CD4-positive, alpha-beta memory T cell (primary cell): Measurements from ENCODE around the gene C10orf95. TPM values are rescaled to one million over a fixed set of nuclear protein-coding genes. Genes with fewer than 3 reads are reported as not detected.

Experiments used
- CTCF ChIA-PET: fragments of 350-600 bp; sonication (Branson Sonifier 250); formaldehyde crosslinking; loops from one replicate; lab custom pipeline; 2021; ENCODE audit warnings: inconsistent platforms; ENCODE audit not compliant: partially characterized antibody; lab: Charles Lee
- POLR2A ChIA-PET: fragments of 350-600 bp; sonication (Branson Sonifier 250); formaldehyde crosslinking; loops from one replicate; lab custom pipeline; 2021; ENCODE audit not compliant: partially characterized antibody; lab: Charles Lee
- DNase-seq, 5 donors: peaks; one replicate each; pipeline versions ENCODE4 v3.0.0 to v3.0.0-alpha.2; 2020 to 2022; ENCODE audit warnings: mixed read lengths in 1 of 5
- H3K27ac ChIP-seq: one replicate; pipeline ENCODE4 v1.7.0; 2013; ENCODE audit warnings: low read depth, low read length
- H3K27me3 ChIP-seq: 2 replicates; pipeline ENCODE4 v1.7.0; 2013; ENCODE audit warnings: mild to moderate bottlenecking, low read length, moderate library complexity; ENCODE audit not compliant: insufficient read depth
- H3K36me3 ChIP-seq: 2 replicates; pipeline ENCODE4 v1.7.0; 2013; ENCODE audit warnings: mild to moderate bottlenecking, low read length, moderate library complexity; ENCODE audit not compliant: insufficient read depth
- H3K4me1 ChIP-seq: 2 replicates; pipeline ENCODE4 v1.7.0; 2013; ENCODE audit warnings: mild to moderate bottlenecking, low read length, moderate library complexity; ENCODE audit not compliant: insufficient read depth
- H3K4me3 ChIP-seq, 2 donors: one replicate each; pipeline ENCODE4 v1.7.0; 2013; ENCODE audit warnings: low read length in 2 of 2, mild to moderate bottlenecking in 1 of 2
- H3K9me3 ChIP-seq, 2 donors: one replicate each; pipeline ENCODE4 v1.7.0; 2013; ENCODE audit warnings: low read length in 2 of 2, control low read depth in 1 of 2; ENCODE audit not compliant: control insufficient read depth in 1 of 2
- H3K27ac Mint-ChIP-seq, 7 donors: one replicate each; pipeline ENCODE4 v1.8.0; 2020 to 2021; ENCODE audit warnings: mixed read lengths in 7 of 7, mild to moderate bottlenecking in 6 of 7, inconsistent platforms in 3 of 7, moderate library complexity in 3 of 7
- H3K27me3 Mint-ChIP-seq, 2 donors: one replicate each; pipeline ENCODE4 v1.8.0; 2020 to 2021; ENCODE audit warnings: mixed read lengths in 2 of 2
- H3K36me3 Mint-ChIP-seq, 2 donors: one replicate each; pipeline ENCODE4 v1.8.0; 2020 to 2021; ENCODE audit warnings: mixed read lengths in 2 of 2, inconsistent platforms in 1 of 2, mild to moderate bottlenecking in 1 of 2
- H3K4me1 Mint-ChIP-seq, 4 donors: one replicate each; pipeline ENCODE4 v1.8.0; 2020 to 2021; ENCODE audit warnings: mixed read lengths in 4 of 4, mild to moderate bottlenecking in 1 of 4
- H3K4me3 Mint-ChIP-seq, 8 donors: one replicate each; pipeline ENCODE4 v1.8.0; 2020 to 2021; ENCODE audit warnings: mixed read lengths in 8 of 8, mild to moderate bottlenecking in 7 of 8, moderate library complexity in 6 of 8, inconsistent platforms in 3 of 8
- H3K9me3 Mint-ChIP-seq, 8 donors: one replicate each; pipeline ENCODE4 v1.8.0; 2020 to 2021; ENCODE audit warnings: mixed read lengths in 8 of 8, mild to moderate bottlenecking in 5 of 8, inconsistent platforms in 3 of 8, moderate library complexity in 1 of 8
- intact Hi-C: fragments of 100-400 bp; cut with micrococcal nuclease; formaldehyde crosslinking; loops from one replicate; pipeline ENCODE4 v1.15.1; 2023
- polyA plus RNA-seq, 2 donors: library from polyadenylated mRNA; unstranded; fragments of 300-500 nt; fragmentation: Illumina TruSeq; gene quantifications; one replicate each; pipeline ENCODE4 v1.2.3, GENCODE V29; 2021
- total RNA-seq, 2 experiments: library from RNA; stranded (reverse); gene quantifications; one replicate each; pipeline ENCODE4 v1.2.3, GENCODE V29; 2021

The C10orf95 gene
- total and polyA plus RNA-seq, 4 experiments from 2014 or later, result 0.41 to 1.6 (median 0.65) TPM

DNA sequence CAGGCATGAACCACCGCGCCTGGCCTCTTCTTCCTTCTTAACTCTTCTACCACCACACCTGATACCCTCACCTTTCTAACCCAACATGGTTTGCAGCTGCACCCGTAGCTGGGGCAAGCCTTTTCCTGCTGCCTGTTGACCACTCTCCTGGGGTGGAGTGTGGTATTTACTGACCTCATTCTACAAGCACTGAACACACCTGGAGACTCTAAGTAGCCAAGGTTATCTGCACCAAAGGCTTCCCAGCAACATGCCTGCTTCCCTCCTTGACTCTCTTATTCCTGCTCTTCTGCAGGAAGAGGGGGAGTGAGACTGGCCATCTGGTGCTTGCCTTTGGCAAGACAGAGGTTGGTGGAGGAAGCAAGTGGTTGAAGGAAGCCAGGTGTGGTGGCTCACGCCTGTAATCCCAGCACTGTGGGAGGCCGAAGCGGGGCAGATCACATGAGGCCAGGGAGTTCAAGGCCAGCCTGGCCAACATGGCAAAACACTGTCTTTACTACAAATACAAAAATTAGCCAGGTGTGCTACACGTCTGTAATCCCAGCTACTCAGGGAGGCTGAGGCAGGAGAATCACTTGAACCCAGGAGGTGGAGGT is 41.1 kb upstream of the C10orf95 start:
- H3K36me3 Mint-ChIP-seq, result peaks cover 7 to 41% of the 10 kb centered on the region in 2 donors
- no peaks in the 10 kb centered on the region for H3K9me3 Mint-ChIP-seq
- peaks cover 13 to 27% (median 17%) of the 10 kb centered on the region in 4 donors for H3K4me1 Mint-ChIP-seq
- Histone ChIP-seq H3K4me3 (no peak overlapping the region), H3K36me3 (peaks cover 27% of the 10 kb centered on the region), H3K27ac (no peak overlapping the region), H3K27me3 (no peaks in the 10 kb centered on the region), H3K4me1 (no peaks in the 10 kb centered on the region), H3K9me3 (no peaks in the 10 kb centered on the region)
- no peak for DNase-seq
- CTCF ChIA-PET, result interaction anchor here (0.7 kb wide), 1 partner anchor 93 kb away, joined by 3 read pairs; no protein-coding TSS in a partner anchor
- H3K4me3 Mint-ChIP-seq, result peak overlapping the region in 1 of 8 donors; percentile 15
- H3K27me3 Mint-ChIP-seq, result no peaks in the 10 kb centered on the region
- POLR2A ChIA-PET, result no interaction called here
- intact Hi-C loops, result no loop called here
- peak overlapping the region in 5 of 7 donors; percentile 52 to 84 (median 69) for H3K27ac Mint-ChIP-seq

DNA sequence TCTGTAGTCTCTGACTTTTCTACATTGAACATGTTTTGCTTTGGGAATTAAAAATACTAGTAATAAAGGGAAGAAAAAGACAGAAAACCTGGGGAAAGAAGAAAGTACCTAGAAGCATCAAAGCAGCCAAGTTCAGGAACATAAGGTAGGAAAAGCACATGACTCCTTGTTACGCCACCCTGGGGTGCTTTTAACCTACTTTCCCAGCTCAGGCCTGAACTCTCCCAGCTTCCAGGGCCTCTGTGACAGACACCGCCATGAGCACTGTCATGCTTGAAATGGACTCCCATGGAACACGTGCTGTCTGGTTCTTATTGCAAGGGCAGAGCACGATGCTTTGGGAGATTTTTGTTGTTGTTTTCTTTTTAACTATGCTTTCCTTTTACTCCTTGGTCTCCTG is 39.8 kb upstream of the C10orf95 start:
- DNase-seq, result no peak
- H3K27me3 ChIP-seq, result no peaks in the 10 kb centered on the region
- no peak overlapping the region for H3K4me3 ChIP-seq
- H3K27me3 Mint-ChIP-seq, result no peaks in the 10 kb centered on the region
- POLR2A ChIA-PET, result interaction anchor here (0.6 to 1.5 kb wide), 2 partner anchors 11 to 97 kb away, joined by 3 to 4 read pairs; partner anchors contain the start of gene ACTR1A
- H3K36me3 Mint-ChIP-seq, result peaks cover 7 to 45% of the 10 kb centered on the region in 2 donors
- peaks cover 38% of the 10 kb centered on the region for H3K36me3 ChIP-seq
- intact Hi-C loops, result no loop called here
- H3K4me3 Mint-ChIP-seq, result no peak overlapping the region
- H3K9me3 Mint-ChIP-seq, result no peaks in the 10 kb centered on the region
- H3K27ac Mint-ChIP-seq, result peak overlapping the region in 2 of 7 donors; percentile 31 to 48
- no peak overlapping the region for H3K27ac ChIP-seq
- no peaks in the 10 kb centered on the region for H3K4me1 ChIP-seq
- peaks cover 10 to 24% (median 13%) of the 10 kb centered on the region in 4 donors for H3K4me1 Mint-ChIP-seq
- H3K9me3 ChIP-seq, result no peaks in the 10 kb centered on the region
- CTCF ChIA-PET, result no interaction called here

DNA sequence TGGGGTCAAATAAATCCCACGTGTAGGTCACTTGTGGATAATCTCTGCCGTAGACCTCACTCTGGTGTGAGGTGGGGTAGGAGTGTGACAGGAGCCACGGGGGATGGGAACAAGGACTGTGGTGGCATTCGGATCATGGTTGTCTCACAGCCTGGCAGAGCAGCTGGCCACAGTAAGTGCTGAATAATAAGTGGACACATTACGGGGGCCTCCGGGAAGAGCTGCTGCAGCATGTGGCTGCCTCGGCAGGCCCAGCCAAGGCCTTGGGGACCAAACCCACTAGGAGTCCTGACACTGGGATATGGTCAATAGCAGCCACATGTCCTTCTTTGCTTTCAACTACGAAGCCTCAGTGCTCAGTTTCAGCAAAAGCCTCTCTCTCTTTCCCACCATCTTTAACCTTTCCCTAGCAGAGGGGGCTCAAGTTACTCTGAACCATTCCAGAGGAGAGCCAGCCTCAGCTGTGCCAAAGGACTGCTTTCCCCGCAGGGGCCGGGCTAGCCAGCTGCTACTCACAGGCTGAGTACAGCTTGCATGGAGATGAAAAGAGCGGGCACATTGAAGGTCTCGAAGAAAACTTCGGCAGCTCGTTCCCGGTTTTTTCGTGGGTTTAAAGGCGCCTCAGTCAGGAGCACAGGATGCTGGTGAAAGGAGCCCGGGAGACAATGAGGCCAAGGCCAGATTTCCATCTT is 33.9 kb upstream of the C10orf95 start:
- H3K4me3 ChIP-seq, result no peak overlapping the region
- POLR2A ChIA-PET, result no interaction called here
- peaks cover 87% of the 10 kb centered on the region for H3K36me3 ChIP-seq
- Mint-ChIP-seq H3K27ac (no peak overlapping the region), H3K4me1 (no peaks in the 10 kb centered on the region), H3K9me3 (no peaks in the 10 kb centered on the region), H3K4me3 (no peak overlapping the region), H3K27me3 (no peaks in the 10 kb centered on the region), H3K36me3 (peaks cover 47 to 78% of the 10 kb centered on the region in 2 donors)
- no peak overlapping the region for H3K27ac ChIP-seq
- intact Hi-C loops, result no loop called here
- no peak for DNase-seq
- no peaks in the 10 kb centered on the region for H3K9me3 ChIP-seq
- CTCF ChIA-PET, result no interaction called here
- H3K27me3 ChIP-seq, result no peaks in the 10 kb centered on the region
- H3K4me1 ChIP-seq, result no peaks in the 10 kb centered on the region

DNA sequence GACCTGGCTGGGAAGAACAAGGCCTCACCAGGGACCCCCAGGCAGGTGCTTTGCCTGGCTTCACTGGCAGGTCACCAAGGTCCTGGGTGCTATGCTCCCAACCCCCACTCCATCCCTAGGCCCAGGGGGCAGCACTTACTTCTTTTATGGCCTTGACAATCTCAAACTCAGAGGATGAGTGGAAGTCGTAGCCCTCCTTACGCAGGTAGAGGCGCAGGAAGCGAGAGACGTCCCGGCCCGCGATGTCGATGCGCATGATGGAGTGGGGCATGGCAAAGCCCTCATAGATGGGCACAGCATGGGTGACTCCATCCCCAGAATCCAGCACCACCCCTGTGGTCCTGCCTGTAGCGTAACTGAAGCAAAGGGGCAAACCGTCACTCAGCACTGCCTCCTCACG is 32.7 kb upstream of the C10orf95 start:
- H3K4me1 ChIP-seq, result peaks cover 2% of the 10 kb centered on the region
- H3K27ac ChIP-seq, result no peak overlapping the region
- H3K4me1 Mint-ChIP-seq, result peaks cover under 1 to 2% (median 1%) of the 10 kb centered on the region in 4 donors
- peaks cover 88% of the 10 kb centered on the region for H3K36me3 ChIP-seq
- no peaks in the 10 kb centered on the region for H3K27me3 Mint-ChIP-seq
- ChIA-PET POLR2A (interaction anchor here (1.5 kb wide), 1 partner anchor 10 kb away, joined by 4 read pairs; no protein-coding TSS in a partner anchor), CTCF (interaction anchor here (1.1 kb wide), 1 partner anchor 15 kb away, joined by 3 read pairs; no protein-coding TSS in a partner anchor)
- no peaks in the 10 kb centered on the region for H3K27me3 ChIP-seq
- intact Hi-C loops, result no loop called here
- H3K9me3 Mint-ChIP-seq, result no peaks in the 10 kb centered on the region
- peaks cover 46 to 77% of the 10 kb centered on the region in 2 donors for H3K36me3 Mint-ChIP-seq
- H3K4me3 Mint-ChIP-seq, result no peak overlapping the region
- H3K9me3 ChIP-seq, result no peaks in the 10 kb centered on the region
- H3K27ac Mint-ChIP-seq, result no peak overlapping the region
- no peak for DNase-seq
- H3K4me3 ChIP-seq, result no peak overlapping the region

DNA sequence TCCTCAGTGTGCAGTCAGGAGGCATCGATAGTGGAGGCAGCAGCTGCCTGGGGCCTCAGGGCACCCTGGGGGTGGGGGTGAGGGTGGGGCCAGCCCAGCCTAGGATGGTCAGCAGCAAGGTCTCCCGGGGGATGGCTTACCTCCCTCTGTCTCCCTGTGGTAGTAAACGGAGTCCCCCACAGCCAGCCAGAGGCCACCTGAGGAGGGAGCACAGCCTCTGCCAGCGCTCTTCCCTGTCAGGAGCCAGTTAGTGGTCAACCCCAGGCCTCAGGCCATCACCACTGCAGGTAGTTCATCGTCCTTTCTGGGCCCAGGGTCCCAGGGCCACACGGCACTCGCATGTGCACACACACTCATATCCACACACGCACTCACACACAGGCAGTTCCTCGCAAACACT is 29.1 kb upstream of the C10orf95 start:
- Mint-ChIP-seq H3K36me3 (peaks cover 32 to 58% of the 10 kb centered on the region in 2 donors), H3K4me1 (peaks cover 4 to 6% (median 5%) of the 10 kb centered on the region in 4 donors), H3K27me3 (no peaks in the 10 kb centered on the region), H3K27ac (peak overlapping the region in 2 of 7 donors; percentile 30 to 35), H3K9me3 (no peaks in the 10 kb centered on the region), H3K4me3 (no peak overlapping the region)
- CTCF ChIA-PET, result interaction anchor here (0.9 to 5.3 kb wide), 10 partner anchors 19 to 254 kb away, joined by 3 to 48 read pairs (median 18); partner anchors contain the start of genes CUEDC2, ELOVL3 and NFKB2
- intact Hi-C loops, result no loop called here
- no peak overlapping the region for H3K27ac ChIP-seq
- DNase-seq, result no peak
- POLR2A ChIA-PET, result interaction anchor here (1.3 to 2.7 kb wide), 4 partner anchors 30 to 250 kb away, joined by 4 to 16 read pairs (median 10); partner anchors contain the start of genes C10orf95 and FBXL15
- no peaks in the 10 kb centered on the region for H3K9me3 ChIP-seq
- no peak overlapping the region for H3K4me3 ChIP-seq
- peaks cover 56% of the 10 kb centered on the region for H3K36me3 ChIP-seq
- peaks cover 7% of the 10 kb centered on the region for H3K4me1 ChIP-seq
- no peaks in the 10 kb centered on the region for H3K27me3 ChIP-seq

DNA sequence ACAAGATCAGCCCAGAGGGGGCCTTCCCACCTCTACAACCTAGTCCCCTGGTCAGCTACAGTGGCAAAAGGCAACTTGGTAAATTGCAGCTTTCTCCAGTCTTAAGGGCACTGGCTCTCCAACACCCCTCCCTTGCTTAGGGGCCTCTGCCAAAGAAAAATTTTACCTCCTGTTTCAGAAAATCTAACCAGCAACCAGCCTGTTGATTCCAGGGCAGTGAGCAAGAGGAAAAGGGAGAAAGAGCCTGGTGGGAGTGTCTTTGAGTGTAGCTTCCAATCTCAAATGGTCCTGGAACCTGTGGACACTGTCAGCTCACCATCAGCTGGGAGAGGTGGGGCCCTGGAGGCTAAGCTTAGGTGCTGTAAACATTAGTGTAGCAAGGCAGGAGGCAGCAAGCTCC is 28.3 kb upstream of the C10orf95 start:
- no peaks in the 10 kb centered on the region for H3K9me3 ChIP-seq
- Mint-ChIP-seq H3K27me3 (no peaks in the 10 kb centered on the region), H3K4me3 (no peak overlapping the region), H3K9me3 (no peaks in the 10 kb centered on the region), H3K4me1 (peaks cover 4 to 11% (median 6%) of the 10 kb centered on the region in 4 donors), H3K27ac (peak overlapping the region in 6 of 7 donors; percentile 31 to 84 (median 66)), H3K36me3 (peaks cover 28 to 52% of the 10 kb centered on the region in 2 donors)
- H3K27ac ChIP-seq, result no peak overlapping the region
- ChIA-PET POLR2A (interaction anchor here (1.2 to 2.7 kb wide), 8 partner anchors 17 to 250 kb away, joined by 3 to 16 read pairs (median 6); partner anchors contain the start of genes C10orf95, FBXL15 and NFKB2), CTCF (interaction anchor here (0.9 to 5.3 kb wide), 22 partner anchors 9 to 253 kb away, joined by 3 to 48 read pairs (median 5); partner anchors contain the start of genes CUEDC2, ELOVL3 and NFKB2)
- peaks cover 7% of the 10 kb centered on the region for H3K4me1 ChIP-seq
- no peak overlapping the region for H3K4me3 ChIP-seq
- no peak for DNase-seq
- H3K27me3 ChIP-seq, result no peaks in the 10 kb centered on the region
- peaks cover 48% of the 10 kb centered on the region for H3K36me3 ChIP-seq
- intact Hi-C loops, result loop anchor here (1.0 to 2.0 kb wide), 6 partner anchors 29 to 311 kb away; no protein-coding TSS in a partner anchor
